T-helper 2 cell treated with Interferon-gamma antibody and Interleukin-4, amounts not matched to agents 5 μg/mL and 100 μg/mL, for 36 hours (primary cell): ENCODE results near the gene ZNF219.

ENCODE experiments used
- DNase-seq: peaks from one replicate; pipeline ENCODE4 v3.0.0; 2021; ENCODE audit warnings: low spot score
- H3K27ac Mint-ChIP-seq: one replicate; pipeline ENCODE4 v1.8.0; 2021; ENCODE audit warnings: mild to moderate bottlenecking, mixed read lengths
- H3K27me3 Mint-ChIP-seq: one replicate; pipeline ENCODE4 v1.8.0; 2021; ENCODE audit warnings: low read depth, mixed read lengths
- H3K36me3 Mint-ChIP-seq: one replicate; pipeline ENCODE4 v1.8.0; 2021; ENCODE audit warnings: low read depth, mixed read lengths
- H3K4me1 Mint-ChIP-seq: one replicate; pipeline ENCODE4 v1.8.0; 2021; ENCODE audit warnings: low read depth, mixed read lengths
- H3K4me3 Mint-ChIP-seq: one replicate; pipeline ENCODE4 v1.8.0; 2022; ENCODE audit warnings: mild to moderate bottlenecking, moderate library complexity, mixed read lengths
- H3K9me3 Mint-ChIP-seq: one replicate; pipeline ENCODE4 v1.8.0; 2021; ENCODE audit warnings: mixed read lengths

ZNF219 gene

GRCh38 chr14:21098076-21098891 is at the start of gene ZNF219:
TSS of gene ZNF219 (minus strand) at chr14:21098655. CDS start at chr14:21093591, 5,064 bp downstream.
- no peak within 1 kb of the TSS for H3K27ac Mint-ChIP-seq
- no peaks in the 10 kb centered on the region for H3K9me3 Mint-ChIP-seq
- peaks cover 30% of the 10 kb centered on the region for H3K4me1 Mint-ChIP-seq
- H3K4me3 Mint-ChIP-seq = peak within 1 kb of the TSS; percentile 86
- DNase-seq = no peak
- no peaks in the 10 kb centered on the region for H3K36me3 Mint-ChIP-seq
- peaks cover 17% of the 10 kb centered on the region for H3K27me3 Mint-ChIP-seq

DNA sequence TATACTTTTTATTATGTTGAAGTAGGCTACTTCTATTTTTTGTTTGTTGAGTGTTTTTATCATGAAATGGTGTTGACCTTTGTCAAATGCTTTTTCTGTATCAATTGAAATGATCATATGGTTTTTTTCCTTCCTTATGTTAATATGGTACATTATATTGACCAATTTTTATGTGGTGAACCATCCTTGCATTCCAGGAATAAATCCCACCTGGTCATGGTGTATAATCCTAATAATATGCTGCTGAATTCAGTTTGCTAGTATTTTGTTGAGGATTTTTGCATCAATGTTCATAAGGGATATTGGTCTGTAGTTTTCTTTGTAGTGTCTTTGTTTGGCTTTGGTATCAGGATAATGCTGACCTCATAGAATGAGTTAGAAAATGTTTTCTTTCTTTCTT is 47.0 kb upstream of the ZNF219 start:
- H3K4me3 Mint-ChIP-seq = no peak overlapping the region
- H3K4me1 Mint-ChIP-seq = no peaks in the 10 kb centered on the region
- H3K9me3 Mint-ChIP-seq = peaks cover 15% of the 10 kb centered on the region
- DNase-seq = no peak
- peaks cover 12% of the 10 kb centered on the region for H3K27me3 Mint-ChIP-seq
- no peak overlapping the region for H3K27ac Mint-ChIP-seq
- no peaks in the 10 kb centered on the region for H3K36me3 Mint-ChIP-seq

DNA sequence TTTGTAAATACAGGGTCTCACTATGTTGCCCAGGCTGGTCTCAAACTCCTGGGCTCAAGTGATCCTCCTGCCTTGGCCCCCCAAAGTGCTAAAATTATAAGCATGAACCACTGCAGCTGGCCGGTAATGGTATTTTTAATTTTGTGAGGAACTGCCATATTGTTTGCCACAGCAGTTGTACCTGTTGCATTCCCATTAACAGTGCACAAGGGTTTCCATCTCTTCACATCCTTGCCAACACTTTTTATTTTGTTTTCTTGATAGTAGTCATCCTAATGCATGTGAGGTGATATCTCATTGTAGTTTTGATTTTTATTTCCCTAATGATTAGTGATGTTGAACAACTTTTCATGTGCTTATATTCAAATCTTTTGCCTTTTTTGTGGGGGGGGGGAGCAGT is 43.9 kb upstream of the ZNF219 start:
- DNase-seq = no peak

GRCh38 chr14:21136024-21136423 is 37.6 kb upstream of the ZNF219 start:
- Mint-ChIP-seq H3K27me3 (peaks cover 5% of the 10 kb centered on the region), H3K36me3 (no peaks in the 10 kb centered on the region), H3K9me3 (no peaks in the 10 kb centered on the region), H3K27ac (no peak overlapping the region), H3K4me3 (no peak overlapping the region), H3K4me1 (no peaks in the 10 kb centered on the region)
- DNase-seq = no peak

More for the DNA sequence above, 43.9 kb upstream of the ZNF219 start:
- no peak overlapping the region for H3K27ac Mint-ChIP-seq
- peaks cover 15% of the 10 kb centered on the region for H3K9me3 Mint-ChIP-seq
- H3K27me3 Mint-ChIP-seq = no peaks in the 10 kb centered on the region
- no peaks in the 10 kb centered on the region for H3K4me1 Mint-ChIP-seq
- H3K4me3 Mint-ChIP-seq = no peak overlapping the region
- no peaks in the 10 kb centered on the region for H3K36me3 Mint-ChIP-seq

DNA sequence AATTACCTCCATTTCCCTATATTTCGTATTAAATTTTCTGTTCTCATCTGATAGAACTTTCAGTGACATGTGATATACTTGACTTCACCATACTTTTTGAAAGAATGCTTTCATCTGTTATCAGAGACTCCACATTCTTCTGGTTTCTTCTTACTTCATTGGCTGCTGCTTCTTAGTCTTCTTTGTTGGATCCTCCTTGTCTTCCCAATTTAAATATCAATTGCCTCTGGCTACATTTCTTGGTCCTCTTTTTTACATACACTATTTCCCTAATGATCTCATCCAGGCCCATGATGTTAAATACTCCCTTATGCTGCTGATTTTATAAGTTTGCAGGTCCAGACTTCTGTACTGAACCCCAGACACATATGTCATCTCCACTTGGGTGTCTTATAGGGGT is 35.4 kb upstream of the ZNF219 start:
- no peak for DNase-seq
- Mint-ChIP-seq H3K9me3 (no peaks in the 10 kb centered on the region), H3K36me3 (no peaks in the 10 kb centered on the region), H3K27me3 (peaks cover 5% of the 10 kb centered on the region), H3K27ac (no peak overlapping the region), H3K4me1 (no peaks in the 10 kb centered on the region), H3K4me3 (no peak overlapping the region)

DNA sequence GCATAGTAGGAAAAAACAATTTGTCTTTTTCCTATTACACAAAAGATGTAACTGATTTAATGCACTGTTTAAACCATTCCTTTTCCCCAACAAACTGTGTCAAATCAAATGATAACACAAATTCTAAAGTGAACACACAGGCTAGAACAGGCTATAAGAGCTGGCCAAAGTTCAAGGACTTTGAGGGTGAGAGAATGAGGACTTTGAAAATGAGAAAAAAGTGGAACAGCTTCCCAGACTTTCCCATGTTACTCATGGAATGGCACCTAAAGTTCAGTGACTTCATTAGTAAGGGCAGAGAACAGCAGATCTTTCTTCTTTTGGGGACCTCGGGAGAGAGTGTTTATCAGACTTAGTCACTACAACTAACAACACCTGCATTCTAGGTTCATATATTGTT is 25.0 kb upstream of the ZNF219 start:
- Mint-ChIP-seq H3K36me3 (no peaks in the 10 kb centered on the region), H3K27me3 (peaks cover 20% of the 10 kb centered on the region), H3K4me3 (no peak overlapping the region), H3K9me3 (peaks cover 5% of the 10 kb centered on the region), H3K4me1 (peaks cover 4% of the 10 kb centered on the region), H3K27ac (no peak overlapping the region)
- DNase-seq = no peak

DNA sequence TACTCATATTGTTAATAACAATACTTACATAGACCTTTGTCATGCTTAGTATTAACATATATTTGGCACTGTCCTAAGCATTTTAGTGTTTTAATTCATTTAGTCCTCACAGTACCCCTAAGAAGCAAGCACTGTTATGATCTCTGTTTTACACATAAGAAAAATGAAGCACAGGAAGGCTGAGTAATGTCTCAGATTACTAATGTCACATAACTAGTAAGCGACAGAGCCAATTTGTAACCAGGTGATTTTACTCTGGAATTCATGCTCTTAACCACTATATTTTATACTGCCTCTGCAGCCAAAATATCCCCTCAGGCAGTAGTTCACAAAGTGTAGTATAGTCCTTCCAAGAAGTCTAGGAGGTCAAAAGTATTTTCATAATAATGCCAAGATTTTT is 22.7 kb upstream of the ZNF219 start:
- peaks cover 4% of the 10 kb centered on the region for H3K4me1 Mint-ChIP-seq
- no peak overlapping the region for H3K27ac Mint-ChIP-seq
- no peaks in the 10 kb centered on the region for H3K36me3 Mint-ChIP-seq
- no peak overlapping the region for H3K4me3 Mint-ChIP-seq
- DNase-seq = no peak
- H3K27me3 Mint-ChIP-seq = peaks cover 10% of the 10 kb centered on the region
- H3K9me3 Mint-ChIP-seq = peaks cover 5% of the 10 kb centered on the region

DNA sequence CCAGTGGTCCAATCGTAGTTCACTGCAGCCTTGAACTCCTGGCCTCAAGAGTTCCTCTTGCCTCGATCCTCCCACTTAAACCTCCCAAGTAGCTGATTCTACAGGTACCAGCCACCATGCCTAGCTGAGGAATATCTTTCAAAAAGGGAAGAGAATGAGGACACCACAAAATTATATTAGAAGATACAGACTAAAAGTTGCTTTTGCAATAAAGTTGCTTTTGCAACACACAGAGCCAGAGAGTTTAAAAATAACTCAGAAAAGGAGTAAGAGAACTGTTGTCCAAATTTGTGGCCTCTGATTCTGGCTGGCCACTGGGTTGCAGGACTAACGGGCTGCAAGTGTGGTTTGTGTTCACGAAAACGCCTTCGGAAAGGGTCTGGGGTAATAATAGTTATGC is 22.2 kb upstream of the ZNF219 start:
- Mint-ChIP-seq H3K27me3 (peaks cover 8% of the 10 kb centered on the region), H3K9me3 (peaks cover 5% of the 10 kb centered on the region)

GRCh38 chr14:21118933-21119332 is 20.5 kb upstream of the ZNF219 start:
- Mint-ChIP-seq H3K9me3 (no peaks in the 10 kb centered on the region), H3K4me1 (peaks cover 4% of the 10 kb centered on the region), H3K4me3 (no peak overlapping the region), H3K36me3 (no peaks in the 10 kb centered on the region), H3K27me3 (peaks cover 4% of the 10 kb centered on the region), H3K27ac (no peak overlapping the region)
- no peak for DNase-seq

More for the DNA sequence above, 22.2 kb upstream of the ZNF219 start:
- H3K4me1 Mint-ChIP-seq = peaks cover 4% of the 10 kb centered on the region
- no peak overlapping the region for H3K4me3 Mint-ChIP-seq
- no peaks in the 10 kb centered on the region for H3K36me3 Mint-ChIP-seq
- no peak overlapping the region for H3K27ac Mint-ChIP-seq
- no peak for DNase-seq

DNA sequence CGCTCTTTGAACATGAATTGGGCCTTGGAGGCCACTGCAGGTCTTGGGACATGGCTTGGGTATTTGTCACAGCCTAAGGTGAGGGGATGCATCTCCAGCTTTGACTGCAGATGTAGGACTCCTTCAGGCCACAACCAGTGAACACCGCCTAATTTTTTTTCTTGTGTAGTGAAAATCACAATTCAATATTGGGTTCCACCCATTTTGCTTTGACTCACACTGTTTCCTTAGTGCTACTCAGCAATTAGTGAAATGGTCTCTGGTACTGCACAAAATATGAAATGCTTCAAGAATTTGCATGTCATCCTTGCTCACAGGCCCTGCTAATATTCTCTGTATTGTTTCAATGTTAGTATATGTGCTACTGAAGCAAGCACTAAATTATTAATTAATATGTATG is 14.9 kb upstream of the ZNF219 start:
- peaks cover 7% of the 10 kb centered on the region for H3K4me1 Mint-ChIP-seq
- no peaks in the 10 kb centered on the region for H3K36me3 Mint-ChIP-seq
- no peak overlapping the region for H3K27ac Mint-ChIP-seq
- no peak for DNase-seq
- no peaks in the 10 kb centered on the region for H3K9me3 Mint-ChIP-seq
- no peaks in the 10 kb centered on the region for H3K27me3 Mint-ChIP-seq
- no peak overlapping the region for H3K4me3 Mint-ChIP-seq

- no peaks in the 10 kb centered on the region for H3K36me3 Mint-ChIP-seq
- H3K27ac Mint-ChIP-seq = no peak overlapping the region
- DNase-seq = no peak
- H3K9me3 Mint-ChIP-seq = no peaks in the 10 kb centered on the region
- no peak overlapping the region for H3K4me3 Mint-ChIP-seq
- no peaks in the 10 kb centered on the region for H3K27me3 Mint-ChIP-seq
- H3K4me1 Mint-ChIP-seq = peaks cover 7% of the 10 kb centered on the region
Observed at GRCh38 chr14:21112255-21112654, 13.8 kb upstream of the ZNF219 start.

DNA sequence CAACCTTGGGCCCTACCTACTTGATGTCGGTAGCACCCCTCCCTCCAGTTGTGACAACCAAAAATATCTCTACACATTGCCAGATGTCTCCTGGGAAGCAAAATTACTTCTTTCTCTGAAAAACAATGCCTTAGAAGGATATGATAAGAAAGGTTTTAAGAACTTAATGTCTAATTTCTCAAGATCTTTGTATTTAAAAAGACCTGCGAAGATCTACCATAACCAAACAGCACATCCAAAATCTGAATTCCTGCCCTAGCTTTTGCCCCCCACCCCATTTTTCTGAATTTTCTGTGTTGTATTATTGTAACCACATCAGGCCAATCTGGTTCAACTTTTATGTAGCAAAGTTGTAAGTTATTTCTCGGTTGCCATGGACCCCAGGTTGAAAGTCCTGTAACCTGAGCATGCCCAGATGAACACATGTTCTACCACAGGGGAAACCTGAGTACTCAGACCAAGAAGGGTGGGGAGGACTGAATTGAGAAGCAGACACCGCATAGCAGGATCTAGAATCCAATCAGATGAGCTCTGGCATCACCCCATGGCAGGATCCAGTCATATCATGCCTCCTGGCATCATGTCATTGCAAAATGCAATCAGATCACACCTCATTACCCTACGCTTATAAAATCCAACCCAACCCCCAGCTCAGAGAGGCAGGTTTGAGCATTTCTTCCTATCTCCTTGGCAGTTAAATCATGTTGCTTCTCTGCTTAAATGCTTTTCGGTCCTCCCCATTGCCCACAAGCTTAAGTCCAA is 11.1 kb upstream of the ZNF219 start:
- peaks cover 15% of the 10 kb centered on the region for H3K4me1 Mint-ChIP-seq
- H3K36me3 Mint-ChIP-seq = no peaks in the 10 kb centered on the region
- no peaks in the 10 kb centered on the region for H3K9me3 Mint-ChIP-seq
- DNase-seq = peak; percentile 45
- H3K4me3 Mint-ChIP-seq = no peak overlapping the region
- H3K27ac Mint-ChIP-seq = no peak overlapping the region
- no peaks in the 10 kb centered on the region for H3K27me3 Mint-ChIP-seq

DNA sequence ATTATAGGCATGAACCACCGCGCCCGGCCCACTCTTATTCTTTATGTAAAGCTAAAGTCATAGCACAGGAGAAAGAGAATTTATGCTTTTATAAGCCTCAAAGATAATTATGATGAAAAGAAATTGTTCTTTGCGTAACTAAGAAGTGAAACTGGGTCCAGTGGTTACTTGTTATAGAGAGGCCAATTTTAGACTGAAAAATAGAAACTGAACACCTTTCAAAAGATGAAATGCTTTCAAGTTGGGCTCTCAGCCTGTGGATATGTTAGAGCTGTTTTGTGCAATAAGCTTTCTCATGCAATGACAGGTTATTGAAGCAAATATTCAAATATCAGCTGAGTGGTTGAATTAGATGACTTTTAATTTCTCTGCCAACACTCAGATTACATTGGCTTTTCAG is 10.3 kb upstream of the ZNF219 start:
- H3K36me3 Mint-ChIP-seq = no peaks in the 10 kb centered on the region
- no peak for DNase-seq
- H3K4me3 Mint-ChIP-seq = no peak overlapping the region
- no peaks in the 10 kb centered on the region for H3K9me3 Mint-ChIP-seq
- H3K27me3 Mint-ChIP-seq = no peaks in the 10 kb centered on the region
- peaks cover 16% of the 10 kb centered on the region for H3K4me1 Mint-ChIP-seq
- no peak overlapping the region for H3K27ac Mint-ChIP-seq

DNA sequence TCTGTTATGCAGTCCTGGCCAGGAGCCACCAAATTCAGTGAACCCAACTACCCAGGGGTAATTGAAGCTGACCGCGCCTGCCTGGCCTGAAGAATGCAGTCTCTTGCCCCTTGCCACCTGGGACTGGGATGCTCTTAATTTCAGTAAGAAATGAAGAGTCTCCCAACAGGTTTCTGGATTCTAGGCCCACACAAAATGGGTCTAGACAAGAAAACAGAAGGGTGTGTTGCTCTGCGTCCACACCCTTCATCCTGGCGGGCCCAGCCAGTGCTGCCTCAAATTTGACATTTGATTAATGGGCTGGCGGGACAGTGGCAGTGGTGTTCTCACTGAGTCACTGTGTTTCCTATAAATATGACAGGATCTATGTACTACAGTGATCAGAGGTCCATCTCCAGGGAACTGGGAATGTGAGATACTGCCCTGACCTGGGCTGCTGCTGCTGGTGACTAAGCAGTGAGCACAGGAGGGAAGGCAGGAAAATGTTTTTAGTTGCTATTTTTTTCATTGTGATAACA is 8.9 kb upstream of the ZNF219 start:
- no peaks in the 10 kb centered on the region for H3K27me3 Mint-ChIP-seq
- no peak overlapping the region for H3K27ac Mint-ChIP-seq
- H3K36me3 Mint-ChIP-seq = no peaks in the 10 kb centered on the region
- H3K4me1 Mint-ChIP-seq = peaks cover 25% of the 10 kb centered on the region
- H3K9me3 Mint-ChIP-seq = no peaks in the 10 kb centered on the region
- no peak for DNase-seq
- H3K4me3 Mint-ChIP-seq = no peak overlapping the region
